Tibial nerve (tissue), 4 donors: Measurements from ENCODE around the gene BMPR1A. TPM values are rescaled to one million over a fixed set of nuclear protein-coding genes. Genes with fewer than 3 reads are reported as not detected.
"Not testable (repeated sequence)": the region's sequence is repeated elsewhere in the genome, so short reads cannot be mapped to it uniquely, and the experiment has no call there.

Source experiments
- DNase-seq, 2 donors: peaks; one replicate each; pipeline ENCODE4 v3.0.0-alpha.2; 2019; ENCODE audit warnings: low spot score in 2 of 2
- H3K27ac ChIP-seq, 4 donors: fragments of 200-600 bp; sonication (generic) in 3 of 4; one replicate each; pipeline ENCODE4 v1.5.1; 2017 to 2019; ENCODE audit warnings: mild to moderate bottlenecking in 1 of 4
- H3K27me3 ChIP-seq, 2 donors: fragments of 200-600 bp; sonication (generic) in 1 of 2; one replicate each; pipeline versions ENCODE4 v1.5.1 to v1.6.0; 2017 to 2019
- H3K36me3 ChIP-seq, 3 donors: fragments of 200-600 bp; sonication (generic); one replicate each; pipeline ENCODE4 v1.5.1; 2018 to 2019
- H3K4me1 ChIP-seq, 4 donors: fragments of 200-600 bp; sonication (generic) in 3 of 4; one replicate each; pipeline ENCODE4 v1.5.1; 2017 to 2019
- H3K4me3 ChIP-seq, 4 donors: fragments of 200-600 bp; sonication (generic) in 3 of 4; one replicate each; pipeline ENCODE4 v1.5.1; 2017 to 2019; ENCODE audit warnings: mild to moderate bottlenecking in 1 of 4, moderate library complexity in 1 of 4
- H3K9me3 ChIP-seq, 4 donors: fragments of 200-600 bp; sonication (generic) in 3 of 4; one replicate each; pipeline ENCODE4 v1.5.1; 2017 to 2019
- EP300 ChIP-seq, 2 donors: sonication (generic); formaldehyde crosslinking; IDR thresholded peaks; one replicate each; pipeline ENCODE4 v1.6.1; 2017; ENCODE audit warnings: antibody characterized with exemption in 2 of 2, mild to moderate bottlenecking in 1 of 2
- POLR2A ChIP-seq, 2 donors: fragments of 450-650 bp; IDR thresholded peaks; one replicate each; pipeline ENCODE4 v1.6.1; 2017; ENCODE audit warnings: antibody characterized with exemption in 2 of 2, mild to moderate bottlenecking in 2 of 2, moderate library complexity in 2 of 2
- WGBS, 2 donors: methylation state at CpG; one replicate each; pipeline ENCODE4 v1.1.5; 2018; 5-methylcytosine and 5-hydroxymethylcytosine counted together
- total RNA-seq, 4 donors: library from RNA; depleted of rRNA; stranded (reverse); fragments of >200 nt; gene quantifications; one replicate each; pipeline ENCODE4 v1.1.0, GENCODE V29; 2016
- TF ChIP-seq, protein P1 (sequence below), 5 experiments: fragments of 200-600 bp in 3 of 5; fragments of 450-650 bp in 2 of 5; sonication (generic) in 3 of 5; IDR thresholded peaks; one replicate each; pipeline ENCODE4 v1.5.1; 2016 to 2019; ENCODE audit warnings: antibody characterized with exemption in 5 of 5, mild to moderate bottlenecking in 3 of 5, moderate library complexity in 2 of 5

Gene BMPR1A
- total RNA-seq, 4 donors from 2014 or later, result 35.7 to 51.3 (median 42.8) TPM

GRCh38 chr10:86918022-86918471 lies 161.6 kb downstream of the BMPR1A start:
- H3K4me3 ChIP-seq, result no peak overlapping the region
- peaks cover 0 to 86% (median 7%) of the 10 kb centered on the region in 3 donors for H3K36me3 ChIP-seq
- H3K4me1 ChIP-seq, result no peaks in the 10 kb centered on the region
- no peaks in the 10 kb centered on the region for H3K9me3 ChIP-seq
- H3K27me3 ChIP-seq, result no peaks in the 10 kb centered on the region
- WGBS, 2 donors, result 57 to 63% methylated on average over 5 of the region's 5 CpGs
- H3K27ac ChIP-seq, result no peak overlapping the region
- no peak for DNase-seq
- no peak for TF ChIP-seq EP300 (IDR thresholded peaks at IDR 0.05)

- H3K27me3 ChIP-seq, result no peaks in the 10 kb centered on the region
- WGBS, 2 donors, result 86% methylated on average over 9 of the region's 9 CpGs
- H3K36me3 ChIP-seq, result peaks cover 0 to 56% (median 7%) of the 10 kb centered on the region in 3 donors
- H3K27ac ChIP-seq, result no peak overlapping the region
- no peak for DNase-seq
- TF ChIP-seq EP300 (IDR thresholded peaks at IDR 0.05) (no peak), POLR2A (IDR thresholded peaks at IDR 0.05) (no peak)
- TF ChIP-seq, protein P1, sequence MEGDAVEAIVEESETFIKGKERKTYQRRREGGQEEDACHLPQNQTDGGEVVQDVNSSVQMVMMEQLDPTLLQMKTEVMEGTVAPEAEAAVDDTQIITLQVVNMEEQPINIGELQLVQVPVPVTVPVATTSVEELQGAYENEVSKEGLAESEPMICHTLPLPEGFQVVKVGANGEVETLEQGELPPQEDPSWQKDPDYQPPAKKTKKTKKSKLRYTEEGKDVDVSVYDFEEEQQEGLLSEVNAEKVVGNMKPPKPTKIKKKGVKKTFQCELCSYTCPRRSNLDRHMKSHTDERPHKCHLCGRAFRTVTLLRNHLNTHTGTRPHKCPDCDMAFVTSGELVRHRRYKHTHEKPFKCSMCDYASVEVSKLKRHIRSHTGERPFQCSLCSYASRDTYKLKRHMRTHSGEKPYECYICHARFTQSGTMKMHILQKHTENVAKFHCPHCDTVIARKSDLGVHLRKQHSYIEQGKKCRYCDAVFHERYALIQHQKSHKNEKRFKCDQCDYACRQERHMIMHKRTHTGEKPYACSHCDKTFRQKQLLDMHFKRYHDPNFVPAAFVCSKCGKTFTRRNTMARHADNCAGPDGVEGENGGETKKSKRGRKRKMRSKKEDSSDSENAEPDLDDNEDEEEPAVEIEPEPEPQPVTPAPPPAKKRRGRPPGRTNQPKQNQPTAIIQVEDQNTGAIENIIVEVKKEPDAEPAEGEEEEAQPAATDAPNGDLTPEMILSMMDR (IDR thresholded peaks at IDR 0.05), result no peak
- H3K9me3 ChIP-seq, result no peaks in the 10 kb centered on the region
- H3K4me3 ChIP-seq, result no peak overlapping the region
- H3K4me1 ChIP-seq, result peaks cover 0 to 4% (median 0%) of the 10 kb centered on the region in 4 donors
These were observed 166.1 kb downstream of the BMPR1A start for GRCh38 chr10:86922553-86922961.

DNA sequence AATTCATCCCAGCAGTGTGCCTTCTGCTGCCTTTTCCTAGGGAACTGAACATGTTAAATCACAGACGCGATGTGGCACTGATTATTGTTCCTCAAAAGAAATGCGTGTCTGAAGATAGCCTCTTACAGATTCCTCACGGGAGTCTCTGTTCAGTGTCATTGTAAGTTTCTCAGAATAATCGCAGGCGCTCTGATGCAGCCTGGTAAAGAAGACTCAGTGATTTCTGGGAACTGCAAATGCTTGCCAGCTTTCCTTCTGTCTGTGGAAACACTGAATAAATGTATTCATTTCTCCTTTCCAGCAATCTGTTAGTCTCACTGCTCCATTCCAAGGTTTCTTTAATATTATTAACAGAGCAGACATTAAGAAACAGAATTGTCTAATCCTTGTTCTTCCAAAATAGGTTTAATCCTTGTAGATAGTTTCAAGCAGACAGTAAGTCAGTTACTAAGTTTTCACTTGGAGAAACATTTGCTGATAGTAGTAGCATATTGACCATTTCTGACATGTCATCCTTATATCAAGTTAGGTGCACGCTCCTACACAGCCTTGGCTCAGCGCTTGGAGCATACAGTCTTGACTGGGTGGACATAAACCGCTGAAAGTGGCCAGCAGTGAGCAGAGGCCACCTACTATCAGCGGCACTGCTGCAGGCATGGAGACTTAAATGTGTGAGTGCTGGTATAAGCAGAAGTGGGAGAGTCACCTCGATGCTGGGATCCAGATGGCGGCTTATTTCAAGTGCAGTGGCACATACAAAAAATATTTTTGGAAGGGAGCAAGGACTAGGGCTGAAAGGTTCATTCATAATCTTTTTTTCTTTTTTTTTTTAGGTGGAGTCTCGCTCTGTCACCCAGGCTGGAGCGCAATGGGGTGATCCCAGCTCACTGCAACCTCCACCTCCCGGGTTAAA lies 173.3 kb downstream of the BMPR1A start:
- no peaks in the 10 kb centered on the region for H3K27me3 ChIP-seq
- no peak overlapping the region for H3K4me3 ChIP-seq
- peaks cover 0 to 47% (median 0%) of the 10 kb centered on the region in 3 donors for H3K36me3 ChIP-seq
- WGBS, 2 donors, result 77 to 78% methylated on average over 15 of the region's 15 CpGs
- DNase-seq, result no peak
- H3K4me1 ChIP-seq, result peaks cover 0 to 4% (median 0%) of the 10 kb centered on the region in 4 donors
- no peak overlapping the region for H3K27ac ChIP-seq
- H3K9me3 ChIP-seq, result no peaks in the 10 kb centered on the region
- no peak for TF ChIP-seq POLR2A (IDR thresholded peaks at IDR 0.05)
- TF ChIP-seq EP300 (IDR thresholded peaks at IDR 0.05), result no peak
- TF ChIP-seq, protein P1 (IDR thresholded peaks at IDR 0.05), result no peak

GRCh38 chr10:86931872-86932271 lies 175.5 kb downstream of the BMPR1A start:
- DNase-seq, result no peak
- Histone ChIP-seq H3K27me3 (no peaks in the 10 kb centered on the region), H3K4me3 (no peak overlapping the region), H3K27ac (peak overlapping the region in 1 of 4 donors; percentile 60), H3K9me3 (no peaks in the 10 kb centered on the region), H3K4me1 (peaks cover 0 to 6% (median 0%) of the 10 kb centered on the region in 4 donors), H3K36me3 (peaks cover 0 to 51% (median 0%) of the 10 kb centered on the region in 3 donors)
- TF ChIP-seq POLR2A (IDR thresholded peaks at IDR 0.05) (no peak), EP300 (IDR thresholded peaks at IDR 0.05) (peak in 1 of 2 donors; percentile 9)
- TF ChIP-seq, protein P1 (IDR thresholded peaks at IDR 0.05), result no peak
- WGBS, 2 donors, result 54 to 65% methylated on average over 1 of the region's 1 CpG

DNA sequence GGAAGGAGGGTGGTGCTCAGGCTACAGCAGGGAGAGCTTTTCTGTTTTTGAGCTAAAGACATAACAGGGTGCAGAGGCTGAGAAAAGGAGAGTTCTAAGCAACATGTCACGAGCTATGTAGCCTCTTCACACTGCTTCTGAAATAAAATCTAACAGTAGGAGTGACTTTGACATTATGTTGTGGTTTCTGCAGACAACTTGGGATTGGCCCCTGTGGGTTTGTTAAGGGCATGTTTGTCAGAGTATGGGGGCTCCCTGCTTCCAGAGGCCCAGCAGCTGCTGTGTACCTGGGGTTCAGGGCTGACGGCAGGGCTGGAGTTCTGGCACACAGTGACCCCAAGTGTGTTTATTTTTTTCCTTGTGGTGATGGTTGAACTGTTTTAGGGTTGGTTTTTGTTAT lies 176.3 kb downstream of the BMPR1A start:
- H3K27ac ChIP-seq, result peak overlapping the region in 1 of 4 donors; percentile 60
- 74 to 78% methylated on average over 2 of the region's 2 CpGs for WGBS, 2 donors
- H3K36me3 ChIP-seq, result peaks cover 0 to 53% (median 0%) of the 10 kb centered on the region in 3 donors
- no peak overlapping the region for H3K4me3 ChIP-seq
- no peaks in the 10 kb centered on the region for H3K9me3 ChIP-seq
- no peaks in the 10 kb centered on the region for H3K27me3 ChIP-seq
- no peak for DNase-seq
- H3K4me1 ChIP-seq, result peaks cover 0 to 3% (median 0%) of the 10 kb centered on the region in 4 donors
- TF ChIP-seq, protein P1 (IDR thresholded peaks at IDR 0.05), result no peak
- TF ChIP-seq POLR2A (IDR thresholded peaks at IDR 0.05) (no peak), EP300 (IDR thresholded peaks at IDR 0.05) (no peak)

DNA sequence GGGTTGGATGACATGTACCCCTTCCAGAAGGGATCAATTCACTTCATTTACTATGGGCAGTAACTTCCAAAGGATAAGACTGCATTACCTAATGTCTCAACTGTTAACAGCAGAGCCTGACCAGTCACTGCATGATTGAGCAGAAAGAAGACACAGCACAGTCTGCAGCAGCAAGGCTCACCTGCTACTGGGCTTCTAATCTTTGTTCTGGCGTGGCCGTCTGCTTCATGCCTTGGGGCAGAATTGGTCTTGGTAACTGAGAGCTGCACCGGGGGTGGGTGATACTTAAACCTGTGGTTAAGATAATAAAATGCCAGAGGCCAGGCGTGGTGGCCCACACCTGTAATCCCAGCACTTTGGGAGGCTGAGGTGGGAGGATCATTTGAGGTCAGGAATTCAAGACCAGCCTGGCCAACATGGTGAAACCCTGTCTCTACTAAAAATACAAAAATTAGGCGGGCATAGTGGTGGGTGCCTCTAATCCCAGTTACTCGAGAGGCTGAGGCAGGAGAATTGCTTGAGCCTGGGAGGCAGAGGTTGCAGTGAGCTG lies 177.8 kb downstream of the BMPR1A start:
- not testable (repeated sequence) for H3K27me3 ChIP-seq, H3K9me3 ChIP-seq, H3K4me1 ChIP-seq, H3K27ac ChIP-seq, DNase-seq, H3K4me3 ChIP-seq
- peaks cover 0 to 39% (median 0%) of the 10 kb centered on the region in 3 donors for H3K36me3 ChIP-seq
- WGBS, 2 donors, result 88 to 94% methylated on average over 6 of the region's 6 CpGs
